GM12891 (cell line): ENCODE data around the gene RNU4-1.

Source experiments
- SPI1 ChIP-seq: IDR thresholded peaks from 2 replicates; pipeline ENCODE4 v1.6.1; 2011; ENCODE audit warnings: low read depth, low read length, control low read depth
- TAF1 ChIP-seq: IDR thresholded peaks from 2 replicates; pipeline ENCODE4 v1.6.1; 2011; ENCODE audit warnings: low read depth, low read length, control low read depth

- TF ChIP-seq TAF1 (no peak), SPI1 (no peak)
These were observed 45.4 kb downstream of the RNU4-1 start for GRCh38 chr12:120247621-120248030.
